Transverse colon (tissue), 4 donors: Measurements from ENCODE around the gene IKZF2. TPM values are rescaled to one million over a fixed set of nuclear protein-coding genes. Genes with fewer than 3 reads are reported as not detected.

Experiments used
- DNase-seq: peaks from one replicate; pipeline ENCODE4 v3.0.0-alpha.2; 2019
- H3K27ac ChIP-seq, 4 donors: fragments of 200-600 bp; sonication (generic); 2 replicates each; pipeline ENCODE4 v1.5.1; 2016 to 2018; ENCODE audit warnings: inconsistent platforms in 4 of 4
- H3K27me3 ChIP-seq: fragments of 200-600 bp; sonication (generic); 2 replicates; pipeline ENCODE4 v1.5.1; 2017; ENCODE audit warnings: inconsistent platforms
- H3K36me3 ChIP-seq, 4 donors: fragments of 200-600 bp; sonication (generic); 2 replicates each; pipeline ENCODE4 v1.5.1; 2017 to 2019; ENCODE audit warnings: inconsistent platforms in 4 of 4
- H3K4me1 ChIP-seq, 4 donors: fragments of 200-600 bp; sonication (generic); 2 replicates each; pipeline ENCODE4 v1.5.1; 2017 to 2020; ENCODE audit warnings: inconsistent platforms in 4 of 4
- H3K4me3 ChIP-seq, 4 donors: fragments of 200-600 bp; sonication (generic); 1 replicate in 1 of 4; 2 replicates in 3 of 4; pipeline versions ENCODE4 v1.5.1 to v1.6.1; 2017 to 2019; ENCODE audit warnings: inconsistent platforms in 4 of 4
- H3K9me3 ChIP-seq, 2 donors: fragments of 200-600 bp; sonication (generic); 2 replicates each; pipeline ENCODE4 v1.5.1; 2017 to 2019; ENCODE audit warnings: inconsistent platforms in 2 of 2
- CTCF ChIP-seq, 5 experiments: fragments of 200-600 bp in 3 of 5; fragments of 450-650 bp in 2 of 5; sonication (generic) in 3 of 5; IDR thresholded peaks; 1 replicate in 2 of 5; 2 replicates in 3 of 5; pipeline ENCODE4 v1.5.1; 2016 to 2017; ENCODE audit warnings: antibody characterized with exemption in 5 of 5, inconsistent platforms in 3 of 5, mild to moderate bottlenecking in 2 of 5, moderate library complexity in 1 of 5
- EP300 ChIP-seq: sonication (generic); formaldehyde crosslinking; IDR thresholded peaks from one replicate; pipeline ENCODE4 v1.6.1; 2017; ENCODE audit warnings: antibody characterized with exemption, low read depth
- POLR2A ChIP-seq: fragments of 450-650 bp; IDR thresholded peaks from one replicate; pipeline ENCODE4 v1.6.1; 2016; ENCODE audit warnings: antibody characterized with exemption, mild to moderate bottlenecking, moderate library complexity
- POLR2AphosphoS5 ChIP-seq, 3 donors: sonication (generic); formaldehyde crosslinking; IDR thresholded peaks; one replicate each; pipeline ENCODE4 v1.6.1; 2016; ENCODE audit warnings: antibody characterized with exemption in 3 of 3
- WGBS, 2 donors: methylation state at CpG; one replicate each; pipeline ENCODE4 v1.1.5; 2018; ENCODE audit warnings: low coverage in 1 of 2; 5-methylcytosine and 5-hydroxymethylcytosine counted together
- in situ Hi-C, 4 donors: fragments of 200-750 bp; cut with MboI; loops; one replicate each; pipeline versions ENCODE4 v1.15.0 to v1.15.1; 2017; ENCODE audit warnings: low sequenced_read_pairs in 3 of 4, low pct_ligation_motif_present in 1 of 4, low pct_unique_long_range_greater_than_20kb in 1 of 4
- intact Hi-C: fragments of 100-400 bp; cut with DNase I; formaldehyde crosslinking; loops from one replicate; pipeline ENCODE4 v1.15.1; 2023; ENCODE audit warnings: low total_unique reads
- total RNA-seq, 4 donors: library from RNA; depleted of rRNA; stranded (reverse); fragments of >200 nt; gene quantifications; one replicate each; pipeline ENCODE4 v1.1.0, GENCODE V29; 2016

IKZF2 gene
- total RNA-seq, 4 donors from 2014 or later: 1.8 to 15.6 (median 12.3) TPM

GRCh38 chr2:213042262-213042661 lies 109.2 kb downstream of the IKZF2 start:
- Histone ChIP-seq H3K4me1 (peaks cover 0 to 7% (median 3%) of the 10 kb centered on the region in 4 donors), H3K27me3 (no peaks in the 10 kb centered on the region), H3K4me3 (no peak overlapping the region), H3K36me3 (no peaks in the 10 kb centered on the region), H3K27ac (no peak overlapping the region), H3K9me3 (no peaks in the 10 kb centered on the region)
- intact Hi-C loops (no loop called here), in situ Hi-C loops (no loop called here)
- WGBS, 2 donors: 40 to 55% methylated on average over 3 to 4 of the region's 4 CpGs
- TF ChIP-seq POLR2A (no peak), EP300 (no peak), POLR2AphosphoS5 (IDR thresholded peaks at IDR 0.05) (no peak), CTCF (IDR thresholded peaks at IDR 0.05) (no peak)
- no peak for DNase-seq

GRCh38 chr2:213036836-213037235 lies 114.6 kb downstream of the IKZF2 start:
- in situ Hi-C loops: no loop called here
- no peak for DNase-seq
- WGBS, 2 donors: 0% methylated on average over 1 of the region's 1 CpG
- Histone ChIP-seq H3K4me3 (no peak overlapping the region), H3K27me3 (no peaks in the 10 kb centered on the region), H3K9me3 (no peaks in the 10 kb centered on the region), H3K27ac (no peak overlapping the region), H3K36me3 (no peaks in the 10 kb centered on the region), H3K4me1 (peaks cover 0 to 13% (median 4%) of the 10 kb centered on the region in 4 donors)
- no peak for TF ChIP-seq EP300
- TF ChIP-seq CTCF (IDR thresholded peaks at IDR 0.05): no peak
- TF ChIP-seq POLR2A: no peak
- TF ChIP-seq POLR2AphosphoS5 (IDR thresholded peaks at IDR 0.05): no peak
- intact Hi-C loops: no loop called here

GRCh38 chr2:213034585-213034984 lies 116.8 kb downstream of the IKZF2 start:
- no peak overlapping the region for H3K27ac ChIP-seq
- no peak overlapping the region for H3K4me3 ChIP-seq
- no peaks in the 10 kb centered on the region for H3K27me3 ChIP-seq
- H3K4me1 ChIP-seq: peaks cover 0 to 13% (median 4%) of the 10 kb centered on the region in 4 donors
- in situ Hi-C loops (no loop called here), intact Hi-C loops (no loop called here)
- no peaks in the 10 kb centered on the region for H3K36me3 ChIP-seq
- no peaks in the 10 kb centered on the region for H3K9me3 ChIP-seq
- WGBS, 2 donors: 48% methylated on average over 3 of the region's 3 CpGs
- no peak for DNase-seq
- no peak for TF ChIP-seq EP300
- no peak for TF ChIP-seq POLR2A
- no peak for TF ChIP-seq POLR2AphosphoS5 (IDR thresholded peaks at IDR 0.05)
- TF ChIP-seq CTCF (IDR thresholded peaks at IDR 0.05): no peak

- DNase-seq: no peak
Observed at GRCh38 chr2:213032607-213033006, 118.8 kb downstream of the IKZF2 start.

GRCh38 chr2:213022987-213023386 lies 128.4 kb downstream of the IKZF2 start:
- no peak overlapping the region for H3K4me3 ChIP-seq
- 62 to 73% methylated on average over 2 of the region's 2 CpGs for WGBS, 2 donors
- in situ Hi-C loops (no loop called here), intact Hi-C loops (no loop called here)
- no peaks in the 10 kb centered on the region for H3K9me3 ChIP-seq
- H3K27me3 ChIP-seq: no peaks in the 10 kb centered on the region
- DNase-seq: no peak
- H3K27ac ChIP-seq: no peak overlapping the region
- TF ChIP-seq POLR2AphosphoS5 (IDR thresholded peaks at IDR 0.05) (no peak), POLR2A (no peak), CTCF (IDR thresholded peaks at IDR 0.05) (no peak), EP300 (no peak)
- no peaks in the 10 kb centered on the region for H3K4me1 ChIP-seq
- no peaks in the 10 kb centered on the region for H3K36me3 ChIP-seq

More at GRCh38 chr2:213032607-213033006, 118.8 kb downstream of the IKZF2 start:
- no peaks in the 10 kb centered on the region for H3K36me3 ChIP-seq
- intact Hi-C loops (no loop called here), in situ Hi-C loops (no loop called here)
- H3K27me3 ChIP-seq: no peaks in the 10 kb centered on the region
- no peak for TF ChIP-seq POLR2A
- H3K4me3 ChIP-seq: no peak overlapping the region
- 90 to 93% methylated on average over 2 to 3 of the region's 3 CpGs for WGBS, 2 donors
- peaks cover 0 to 7% (median 3%) of the 10 kb centered on the region in 4 donors for H3K4me1 ChIP-seq
- no peaks in the 10 kb centered on the region for H3K9me3 ChIP-seq
- no peak overlapping the region for H3K27ac ChIP-seq
